ENCODE results near the gene MEGF10.

- TF ChIP-seq FOXK2 (IDR thresholded peaks at IDR 0.05) (no peak), FOXA1 (IDR thresholded peaks at IDR 0.05) (no peak), HDGF (IDR thresholded peaks at IDR 0.05; ENCODE audit: borderline replicate concordance) (no peak), ZNF384 (IDR thresholded peaks at IDR 0.05) (no peak), CTBP1 (IDR thresholded peaks at IDR 0.05; ENCODE audit: borderline replicate concordance) (no peak), TARDBP (IDR thresholded peaks at IDR 0.05) (no peak)
These were observed 110.5 kb downstream of the MEGF10 start for GRCh38 chr5:127400946-127401670.

Data from HEK293T (cell line).